GM19455 (cell line): Measurements from ENCODE around the gene CRTC2.
A peak's percentile ranks its signal among the peaks of the same experiment; 100 is the strongest.
"Not testable (repeated sequence)": the region's sequence is repeated elsewhere in the genome, so short reads cannot be mapped to it uniquely, and the experiment has no call there.

ENCODE experiments used
- ATAC-seq: cut with Tn5 transposase; IDR thresholded peaks from one replicate; pipeline ENCODE4 v1.9.1; 2021; ENCODE audit not compliant: unreplicated experiment

Gene CRTC2

GRCh38 chr1:153929981-153930948, 28.1 kb downstream of the CRTC2 start:
- ATAC-seq: no peak

GRCh38 chr1:153929426-153929825, 29.0 kb downstream of the CRTC2 start:
- no peak for ATAC-seq

GRCh38 chr1:153928791-153929341, 29.5 kb downstream of the CRTC2 start:
- ATAC-seq: no peak

- no peak for ATAC-seq
Measured at GRCh38 chr1:153928245-153928644, 30.2 kb downstream of the CRTC2 start.

GRCh38 chr1:153926405-153926804, 32.0 kb downstream of the CRTC2 start:
- ATAC-seq: no peak

GRCh38 chr1:153922972-153923925, 35.2 kb downstream of the CRTC2 start, which contains the start of gene GATAD2B:
GATAD2B (minus strand) TSS chr1:153922972; CDS start chr1:153828347, 94,625 bp downstream.
- ATAC-seq: peak; percentile 94

- ATAC-seq: peak; percentile 22
Measured at GRCh38 chr1:153922076-153922971, 36.1 kb downstream of the CRTC2 start.

- ATAC-seq: no peak
Measured at GRCh38 chr1:153921803-153922075, 36.7 kb downstream of the CRTC2 start.

- ATAC-seq: no peak
Measured at GRCh38 chr1:153921080-153921802, 37.2 kb downstream of the CRTC2 start.

- no peak for ATAC-seq
Measured at GRCh38 chr1:153919876-153920852, 38.2 kb downstream of the CRTC2 start.

- ATAC-seq: no peak
Measured at GRCh38 chr1:153916297-153916696, 42.1 kb downstream of the CRTC2 start.

GRCh38 chr1:153912349-153912748, 46.1 kb downstream of the CRTC2 start:
- ATAC-seq: no peak

GRCh38 chr1:153910560-153910959, 47.9 kb downstream of the CRTC2 start:
- ATAC-seq: not testable (repeated sequence)

GRCh38 chr1:153908071-153908470, 50.3 kb downstream of the CRTC2 start:
- ATAC-seq: no peak

GRCh38 chr1:153907134-153907533, 51.3 kb downstream of the CRTC2 start:
- no peak for ATAC-seq

- ATAC-seq: no peak
Measured at GRCh38 chr1:153906396-153906795, 52.0 kb downstream of the CRTC2 start.

GRCh38 chr1:153905908-153906307, 52.5 kb downstream of the CRTC2 start:
- ATAC-seq: not testable (repeated sequence)

GRCh38 chr1:153903841-153904455, 54.5 kb downstream of the CRTC2 start:
- ATAC-seq: no peak
